ENCODE measurements around the gene LCE7A. TPM values are rescaled to one million over a fixed set of nuclear protein-coding genes. Genes with fewer than 3 reads are reported as not detected.

The LCE7A gene
- total RNA-seq (2022; extraction: Qiagen RNA extraction) = not detected in 5 replicates

GRCh38 chr1:152859696-152860095, at the start of gene LCE7A:
Gene LCE7A (plus strand): TSS chr1:152859996. CDS start chr1:152860698, 702 bp downstream.

GRCh38 chr1:152811671-152812070, 48.1 kb upstream of the LCE7A start, which contains the start of gene LCE1B:
Gene LCE1B (plus strand): TSS chr1:152811971. CDS start chr1:152812447, 476 bp downstream.

GRCh38 chr1:152827173-152827572, 32.6 kb upstream of the LCE7A start, which contains the start of gene LCE1A:
Gene LCE1A (plus strand): TSS chr1:152827473. CDS start chr1:152827473, 0 bp downstream.

GRCh38 chr1:152842556-152842955, 17.2 kb upstream of the LCE7A start, which contains the start of gene LCE6A:
Gene LCE6A (plus strand): TSS chr1:152842856. CDS start chr1:152843521, 665 bp downstream.

GRCh38 chr1:152878042-152878441, 18.2 kb downstream of the LCE7A start, which contains the start of gene SMCP:
Gene SMCP (plus strand): TSS chr1:152878322. CDS start chr1:152884423, 6,101 bp downstream.

GRCh38 chr1:152907686-152908601, 48.1 kb downstream of the LCE7A start, which contains the start of gene IVL:
Gene IVL (plus strand): TSS chr1:152908546. CDS start chr1:152909798, 1,252 bp downstream.

Other genes with a start within 250 kb of the LCE7A start
- not detected in 5 replicates for gene LCE3B, start 246.2 kb upstream of the LCE7A start, total RNA-seq (2022; extraction: Qiagen RNA extraction)
- not detected in 5 replicates for gene LCE3A, start 236.9 kb upstream of the LCE7A start, total RNA-seq (2022; extraction: Qiagen RNA extraction)
- gene LCE2D, start 196.6 kb upstream of the LCE7A start, total RNA-seq (2022; extraction: Qiagen RNA extraction) = not detected in 5 replicates
- gene LCE2C, start 184.7 kb upstream of the LCE7A start, total RNA-seq (2022; extraction: Qiagen RNA extraction) = not detected in 5 replicates
- gene LCE2B, start 173.9 kb upstream of the LCE7A start, total RNA-seq (2022; extraction: Qiagen RNA extraction) = not detected in 5 replicates
- not detected in 5 replicates for gene LCE2A, start 161.7 kb upstream of the LCE7A start, total RNA-seq (2022; extraction: Qiagen RNA extraction)
- not detected in 5 replicates for gene LCE4A, start 151.8 kb upstream of the LCE7A start, total RNA-seq (2022; extraction: Qiagen RNA extraction)
- not detected in 5 replicates for gene KPRP, start 102.0 kb upstream of the LCE7A start, total RNA-seq (2022; extraction: Qiagen RNA extraction)
- not detected in 5 replicates for gene LCE1F, start 84.9 kb upstream of the LCE7A start, total RNA-seq (2022; extraction: Qiagen RNA extraction)
- gene LCE1E, start 73.7 kb upstream of the LCE7A start, total RNA-seq (2022; extraction: Qiagen RNA extraction) = 0.32 TPM in 1 of 5 replicates, not detected in the others
- not detected in 5 replicates for gene LCE1D, start 63.3 kb upstream of the LCE7A start, total RNA-seq (2022; extraction: Qiagen RNA extraction)
- gene LCE1C, start 53.3 kb upstream of the LCE7A start, total RNA-seq (2022; extraction: Qiagen RNA extraction) = 0.22 TPM in 1 of 5 replicates, not detected in the others
- gene LCE1B, start 48.0 kb upstream of the LCE7A start, total RNA-seq (2022; extraction: Qiagen RNA extraction) = 0.06 to 0.10 TPM (median 0.08 TPM) in 3 of 5 replicates, not detected in the others
- gene LCE1A, start 32.5 kb upstream of the LCE7A start, total RNA-seq (2022; extraction: Qiagen RNA extraction) = not detected in 5 replicates
- gene LCE6A, start 17.1 kb upstream of the LCE7A start, total RNA-seq (2022; extraction: Qiagen RNA extraction) = not detected in 5 replicates
- not detected in 5 replicates for gene SMCP, start 18.3 kb downstream of the LCE7A start, total RNA-seq (2022; extraction: Qiagen RNA extraction)
- gene IVL, start 48.5 kb downstream of the LCE7A start, total RNA-seq (2022; extraction: Qiagen RNA extraction) = 0.06 to 0.18 TPM (median 0.11 TPM) in 4 of 5 replicates, not detected in the other
- gene SPRR5, start 87.2 kb downstream of the LCE7A start, total RNA-seq (2022; extraction: Qiagen RNA extraction) = not detected in 5 replicates
- gene SPRR4, start 110.7 kb downstream of the LCE7A start, total RNA-seq (2022; extraction: Qiagen RNA extraction) = not detected in 5 replicates
- gene SPRR1A, start 124.1 kb downstream of the LCE7A start, total RNA-seq (2022; extraction: Qiagen RNA extraction) = not detected in 5 replicates
- not detected in 5 replicates for gene SPRR3, start 141.8 kb downstream of the LCE7A start, total RNA-seq (2022; extraction: Qiagen RNA extraction)
- gene SPRR1B, start 171.2 kb downstream of the LCE7A start, total RNA-seq (2022; extraction: Qiagen RNA extraction) = not detected in 5 replicates
- gene SPRR2D, start 181.1 kb downstream of the LCE7A start, total RNA-seq (2022; extraction: Qiagen RNA extraction) = not detected in 5 replicates
- not detected in 5 replicates for gene SPRR2A, start 197.5 kb downstream of the LCE7A start, total RNA-seq (2022; extraction: Qiagen RNA extraction)
- not detected in 5 replicates for gene SPRR2B, start 211.6 kb downstream of the LCE7A start, total RNA-seq (2022; extraction: Qiagen RNA extraction)
- gene SPRR2E, start 234.5 kb downstream of the LCE7A start, total RNA-seq (2022; extraction: Qiagen RNA extraction) = not detected in 5 replicates